Chondrocyte (in vitro differentiated cells): ENCODE measurements around the gene CRB1. TPM values are rescaled to one million over a fixed set of nuclear protein-coding genes. Genes with fewer than 3 reads are reported as not detected.

Experiments
- DNase-seq: peaks from one replicate; pipeline ENCODE4 v3.0.0; 2021; ENCODE audit warnings: mixed read lengths, low spot score
- H3K27ac Mint-ChIP-seq: one replicate; pipeline ENCODE4 v1.8.0; 2021; ENCODE audit warnings: mild to moderate bottlenecking, moderate library complexity, mixed read lengths; ENCODE audit not compliant: unreplicated experiment
- H3K27me3 Mint-ChIP-seq: 2 replicates; pipeline ENCODE4 v1.8.0; 2021; ENCODE audit warnings: low read depth, mixed read lengths
- H3K36me3 Mint-ChIP-seq: 2 replicates; pipeline ENCODE4 v1.8.0; 2021; ENCODE audit warnings: low read depth, mixed read lengths
- H3K4me1 Mint-ChIP-seq: 2 replicates; pipeline ENCODE4 v1.8.0; 2021; ENCODE audit warnings: low read depth, mild to moderate bottlenecking, mixed read lengths
- H3K4me3 Mint-ChIP-seq: one replicate; pipeline ENCODE4 v1.8.0; 2021; ENCODE audit warnings: mild to moderate bottlenecking, moderate library complexity, mixed read lengths; ENCODE audit not compliant: unreplicated experiment
- H3K9me3 Mint-ChIP-seq: 2 replicates; pipeline ENCODE4 v1.8.0; 2021; ENCODE audit warnings: low read depth, mixed read lengths
- total RNA-seq: library from RNA; stranded (reverse); gene quantifications from 3 replicates; pipeline ENCODE4 v1.2.1, GENCODE V29; 2021
- TF ChIP-seq, protein P1 (sequence below): fragments of 200-600 bp; sonication (generic); IDR thresholded peaks from 2 replicates; pipeline ENCODE4 v1.5.0; 2021; ENCODE audit warnings: antibody characterized with exemption, mild to moderate bottlenecking, moderate library complexity

Gene CRB1
- total RNA-seq, 1 donor from 2014 or later, result not detected

DNA sequence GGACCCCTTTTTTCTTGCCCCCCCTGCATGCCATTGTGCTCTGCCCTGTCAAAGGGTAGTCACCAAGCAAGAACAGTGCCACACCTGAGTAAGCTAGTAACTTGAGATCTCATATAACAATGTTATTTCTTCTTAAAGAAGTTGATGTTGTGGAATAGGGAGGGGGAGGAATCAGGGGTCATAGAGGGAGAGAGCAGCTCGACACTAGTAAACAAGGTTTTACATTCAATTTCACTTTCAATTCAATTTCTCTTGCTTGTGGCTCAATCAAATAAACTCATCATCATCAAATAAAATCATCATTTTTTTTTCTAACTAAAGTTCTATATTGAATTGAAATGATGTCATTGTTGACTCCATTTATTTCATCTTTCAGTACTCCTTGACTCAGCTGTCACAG lies 106.4 kb downstream of the CRB1 start:
- Mint-ChIP-seq H3K4me1 (no peaks in the 10 kb centered on the region), H3K36me3 (no peaks in the 10 kb centered on the region), H3K27ac (no peak overlapping the region), H3K27me3 (peaks cover 3% of the 10 kb centered on the region), H3K4me3 (no peak overlapping the region), H3K9me3 (no peaks in the 10 kb centered on the region)
- TF ChIP-seq, protein P1, sequence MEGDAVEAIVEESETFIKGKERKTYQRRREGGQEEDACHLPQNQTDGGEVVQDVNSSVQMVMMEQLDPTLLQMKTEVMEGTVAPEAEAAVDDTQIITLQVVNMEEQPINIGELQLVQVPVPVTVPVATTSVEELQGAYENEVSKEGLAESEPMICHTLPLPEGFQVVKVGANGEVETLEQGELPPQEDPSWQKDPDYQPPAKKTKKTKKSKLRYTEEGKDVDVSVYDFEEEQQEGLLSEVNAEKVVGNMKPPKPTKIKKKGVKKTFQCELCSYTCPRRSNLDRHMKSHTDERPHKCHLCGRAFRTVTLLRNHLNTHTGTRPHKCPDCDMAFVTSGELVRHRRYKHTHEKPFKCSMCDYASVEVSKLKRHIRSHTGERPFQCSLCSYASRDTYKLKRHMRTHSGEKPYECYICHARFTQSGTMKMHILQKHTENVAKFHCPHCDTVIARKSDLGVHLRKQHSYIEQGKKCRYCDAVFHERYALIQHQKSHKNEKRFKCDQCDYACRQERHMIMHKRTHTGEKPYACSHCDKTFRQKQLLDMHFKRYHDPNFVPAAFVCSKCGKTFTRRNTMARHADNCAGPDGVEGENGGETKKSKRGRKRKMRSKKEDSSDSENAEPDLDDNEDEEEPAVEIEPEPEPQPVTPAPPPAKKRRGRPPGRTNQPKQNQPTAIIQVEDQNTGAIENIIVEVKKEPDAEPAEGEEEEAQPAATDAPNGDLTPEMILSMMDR, result no peak
- DNase-seq, result no peak

DNA sequence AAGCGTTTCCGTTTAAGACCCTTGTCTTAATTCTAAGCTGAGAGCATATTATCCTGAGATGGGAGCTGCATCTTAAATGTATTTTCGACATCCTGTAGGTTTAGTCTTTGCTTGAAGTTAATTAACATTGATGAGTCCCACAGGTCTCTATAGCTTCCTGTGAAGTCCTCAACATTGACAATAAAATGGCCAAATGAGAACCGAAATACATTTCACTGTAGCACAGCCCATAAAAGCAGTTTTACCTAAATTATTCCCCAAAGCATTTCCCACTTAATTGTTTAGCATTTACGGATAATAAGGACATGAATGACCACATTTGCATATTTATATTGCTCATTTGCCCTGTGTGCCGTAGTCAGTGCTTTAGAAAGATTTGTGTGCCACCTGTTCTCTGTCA lies 116.4 kb downstream of the CRB1 start:
- no peak overlapping the region for H3K27ac Mint-ChIP-seq
- no peak for DNase-seq
- H3K27me3 Mint-ChIP-seq, result peaks cover 11% of the 10 kb centered on the region
- TF ChIP-seq, protein P1, result no peak
- no peak overlapping the region for H3K4me3 Mint-ChIP-seq
- H3K36me3 Mint-ChIP-seq, result no peaks in the 10 kb centered on the region
- H3K9me3 Mint-ChIP-seq, result no peaks in the 10 kb centered on the region
- no peaks in the 10 kb centered on the region for H3K4me1 Mint-ChIP-seq

DNA sequence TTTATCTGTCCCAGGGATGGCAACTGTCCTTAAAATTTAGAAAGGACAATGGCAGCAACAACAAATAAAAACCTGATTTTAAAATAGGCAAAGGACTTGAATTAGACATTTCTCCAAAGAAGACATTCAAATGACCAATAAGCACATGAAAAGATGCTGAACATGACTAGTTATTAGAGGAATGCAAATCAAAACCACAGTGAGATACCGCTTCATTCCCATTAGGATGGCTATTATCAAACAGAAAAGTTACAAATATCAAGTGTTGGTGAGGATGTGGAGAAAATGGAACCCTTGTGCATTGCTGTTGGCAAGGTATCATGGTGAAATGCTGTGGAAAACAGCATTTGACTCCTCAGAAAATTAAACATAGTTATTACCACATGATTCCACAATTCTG lies 120.7 kb downstream of the CRB1 start:
- no peak overlapping the region for H3K27ac Mint-ChIP-seq
- no peaks in the 10 kb centered on the region for H3K36me3 Mint-ChIP-seq
- H3K9me3 Mint-ChIP-seq, result no peaks in the 10 kb centered on the region
- H3K4me1 Mint-ChIP-seq, result peaks cover 7% of the 10 kb centered on the region
- peaks cover 8% of the 10 kb centered on the region for H3K27me3 Mint-ChIP-seq
- no peak overlapping the region for H3K4me3 Mint-ChIP-seq
- DNase-seq, result no peak
- TF ChIP-seq, protein P1, result no peak

DNA sequence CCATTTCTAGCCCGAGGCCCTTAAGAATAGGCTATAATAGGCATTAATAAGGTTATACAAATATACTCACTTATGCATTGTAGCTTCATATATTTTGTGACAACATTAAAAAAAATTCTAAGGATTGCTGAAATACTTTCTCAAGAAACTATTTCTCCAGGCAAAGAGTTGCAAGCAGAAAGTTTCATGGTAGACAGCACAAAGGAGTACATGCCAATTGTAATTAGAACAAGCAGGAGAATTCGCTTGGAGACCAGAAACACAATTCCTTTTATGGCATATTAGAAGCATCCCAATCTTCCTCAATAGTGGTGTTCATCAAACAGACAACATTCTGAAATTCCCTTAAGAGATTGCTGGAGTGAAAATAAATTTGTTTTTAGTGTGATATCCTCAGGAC lies 122.8 kb downstream of the CRB1 start:
- TF ChIP-seq, protein P1, result no peak

DNA sequence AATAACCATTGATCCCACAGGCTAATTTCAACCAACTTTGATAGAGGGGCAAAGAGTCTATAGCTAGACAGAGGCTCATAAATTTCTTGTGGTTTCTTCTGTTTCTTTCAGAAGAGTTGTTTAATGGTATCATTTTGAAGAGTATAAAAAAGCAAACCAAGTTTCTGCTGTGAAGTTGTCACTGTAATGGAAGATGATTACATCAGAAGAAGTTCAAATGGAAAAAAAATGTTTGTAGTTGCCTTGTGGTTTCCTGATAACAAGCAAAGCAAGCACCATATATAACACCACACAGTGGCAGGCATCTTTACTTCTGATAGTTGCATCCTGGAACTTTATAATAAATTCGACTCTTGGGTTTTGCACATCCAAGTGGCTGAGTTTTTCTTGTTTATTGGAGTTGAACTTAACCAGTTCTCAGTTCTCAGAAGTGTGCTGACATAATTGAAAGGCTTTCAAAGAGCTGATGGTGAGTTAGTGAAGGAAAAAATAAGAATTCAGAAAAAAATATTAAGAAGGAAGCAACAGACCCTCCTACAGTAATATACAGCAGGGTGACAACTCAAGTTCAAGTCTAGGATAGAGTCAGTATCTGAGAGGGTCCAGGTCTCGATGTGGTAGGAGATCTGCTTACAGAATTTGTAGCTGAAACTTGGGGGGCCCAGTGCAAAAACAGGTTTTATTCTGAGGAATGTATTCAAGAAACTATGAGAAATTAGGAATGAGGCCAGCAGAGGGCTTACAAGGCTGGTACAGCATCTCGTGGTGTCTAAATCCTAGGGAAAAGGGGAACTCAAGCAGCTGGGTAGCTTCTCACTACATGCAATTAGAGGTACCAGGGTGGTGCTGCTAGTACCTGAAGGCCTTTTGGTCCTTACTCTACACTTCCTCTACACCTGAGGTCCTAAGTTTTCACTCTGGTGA lies 123.5 kb downstream of the CRB1 start:
- no peaks in the 10 kb centered on the region for H3K36me3 Mint-ChIP-seq
- no peak overlapping the region for H3K4me3 Mint-ChIP-seq
- no peak overlapping the region for H3K27ac Mint-ChIP-seq
- TF ChIP-seq, protein P1, result peak; percentile 33
- H3K27me3 Mint-ChIP-seq, result peaks cover 7% of the 10 kb centered on the region
- DNase-seq, result no peak
- peaks cover 7% of the 10 kb centered on the region for H3K4me1 Mint-ChIP-seq
- no peaks in the 10 kb centered on the region for H3K9me3 Mint-ChIP-seq

More for the DNA sequence above, 122.8 kb downstream of the CRB1 start:
- peaks cover 7% of the 10 kb centered on the region for H3K4me1 Mint-ChIP-seq
- H3K27me3 Mint-ChIP-seq, result peaks cover 11% of the 10 kb centered on the region
- DNase-seq, result no peak
- H3K36me3 Mint-ChIP-seq, result no peaks in the 10 kb centered on the region
- no peaks in the 10 kb centered on the region for H3K9me3 Mint-ChIP-seq
- H3K4me3 Mint-ChIP-seq, result no peak overlapping the region
- H3K27ac Mint-ChIP-seq, result no peak overlapping the region
